GM18909 (cell line): ENCODE measurements around the gene TBC1D7.

Source experiments
- ATAC-seq: cut with Tn5 transposase; IDR thresholded peaks from one replicate; pipeline ENCODE4 v1.9.1; 2021; ENCODE audit warnings: mild to moderate bottlenecking; ENCODE audit not compliant: unreplicated experiment, poor library complexity

Gene TBC1D7

GRCh38 chr6:13357551-13358075, 29.3 kb upstream of the TBC1D7 start:
- no peak for ATAC-seq

GRCh38 chr6:13355999-13356785, 27.9 kb upstream of the TBC1D7 start:
- ATAC-seq = peak; percentile 91

GRCh38 chr6:13355043-13355945, 27.0 kb upstream of the TBC1D7 start:
- peak; percentile 34 for ATAC-seq

GRCh38 chr6:13354331-13355042, 26.1 kb upstream of the TBC1D7 start:
- ATAC-seq = no peak

GRCh38 chr6:13352165-13352564, 23.8 kb upstream of the TBC1D7 start:
- ATAC-seq = no peak

GRCh38 chr6:13351271-13351670, 22.9 kb upstream of the TBC1D7 start:
- no peak for ATAC-seq

- no peak for ATAC-seq
Observed at GRCh38 chr6:13349811-13350506, 21.6 kb upstream of the TBC1D7 start.

- ATAC-seq = no peak
Observed at GRCh38 chr6:13348334-13349113, 20.2 kb upstream of the TBC1D7 start.

- no peak for ATAC-seq
Observed at GRCh38 chr6:13346245-13346644, 17.9 kb upstream of the TBC1D7 start.

- no peak for ATAC-seq
Observed at GRCh38 chr6:13342414-13343019, 14.2 kb upstream of the TBC1D7 start.

- no peak for ATAC-seq
Observed at GRCh38 chr6:13339863-13340630, 11.7 kb upstream of the TBC1D7 start.

- no peak for ATAC-seq
Observed at GRCh38 chr6:13338038-13338437, 9.7 kb upstream of the TBC1D7 start.

GRCh38 chr6:13336553-13336952, 8.2 kb upstream of the TBC1D7 start:
- no peak for ATAC-seq

GRCh38 chr6:13334953-13335352, 6.6 kb upstream of the TBC1D7 start:
- no peak for ATAC-seq

GRCh38 chr6:13332349-13332706, 4.0 kb upstream of the TBC1D7 start:
- no peak for ATAC-seq

GRCh38 chr6:13331516-13332348, 3.4 kb upstream of the TBC1D7 start:
- ATAC-seq = no peak

- no peak for ATAC-seq
Observed at GRCh38 chr6:13328875-13329183, 492 bp upstream of the TBC1D7 start.
